K562 (cell line): Measurements from ENCODE around the gene DOK7. TPM values are rescaled to one million over a fixed set of nuclear protein-coding genes. Genes with fewer than 3 reads are reported as not detected.

Experiments
- ATAC-seq: fragments of 200-7000 bp; cut with Tn5 transposase; 3 replicates; pipeline ENCODE4 v1.9.1; 2020; ENCODE audit warnings: moderate library complexity
- BruUV-seq: library from RNA; stranded (reverse); fragments of 400-500 nt; replicated peaks from 2 replicates; lab custom pipeline; 2021; lab: Mats Ljungman, UMichigan
- CTCF ChIA-PET: fragments of 300-600 bp; formaldehyde crosslinking; extraction: SDS; loops from one replicate; lab custom pipeline; 2021; ENCODE audit warnings: low intra/inter-chr PET ratio; lab: Yijun Ruan, JAX
- POLR2A ChIA-PET: fragments of 300-600, 350-650 bp; sonication (Branson Sonifier 250); formaldehyde crosslinking; extraction: SDS; loops from one replicate; lab custom pipeline; 2021; ENCODE audit warnings: antibody characterized with exemption, inconsistent platforms; lab: Yijun Ruan, JAX
- DNase-seq, 4 experiments: peaks; one replicate each; pipeline versions ENCODE4 v3.0.0 to v3.0.0-alpha.2; 2011 to 2018; ENCODE audit warnings: low spot score in 3 of 4, mixed read lengths in 3 of 4; ENCODE audit errors: extremely low read depth in 1 of 4
- FAIRE-seq: peaks from 2 replicates; lab custom pipeline; 2011; peaks lifted over from hg19 to GRCh38; lab: Jason Lieb, UNC
- H2AFZ ChIP-seq: 2 replicates; pipeline ENCODE4 v1.6.0; 2011; ENCODE audit warnings: low read depth, low read length, control low read depth, inconsistent platforms
- H3K27ac ChIP-seq: fragments of 200-600 bp; 3 replicates; pipeline ENCODE4 v1.8.0; 2011; ENCODE audit warnings: low read depth, mild to moderate bottlenecking, control low read depth, inconsistent platforms, low read length, moderate library complexity, mixed read lengths; ENCODE audit errors: extremely low read depth
- H3K27me3 ChIP-seq, 2 experiments: fragments of 300-600 bp in 1 of 2; 2 replicates in 1 of 2; 3 replicates in 1 of 2; pipeline versions ENCODE4 v1.6.0 to v1.8.0; 2011; ENCODE audit warnings: inconsistent platforms in 2 of 2, low read length in 2 of 2, mild to moderate bottlenecking in 1 of 2, mixed read lengths in 1 of 2, moderate library complexity in 1 of 2; ENCODE audit not compliant: control insufficient read depth in 2 of 2, insufficient read depth in 2 of 2
- H3K36me3 ChIP-seq: fragments of 300-600 bp; 3 replicates; pipeline ENCODE4 v1.8.0; 2011; ENCODE audit warnings: mild to moderate bottlenecking, low read length, inconsistent platforms; ENCODE audit not compliant: control insufficient read depth, insufficient read depth
- H3K4me1 ChIP-seq, 2 experiments: fragments of 200-600 bp in 1 of 2; replicated peaks in 1 of 2; 2 replicates in 1 of 2; 3 replicates in 1 of 2; pipeline versions ENCODE4 v1.5.1 to v1.8.0; 2011; ENCODE audit warnings: inconsistent platforms in 2 of 2, low read length in 2 of 2, mild to moderate bottlenecking in 1 of 2, mixed read lengths in 1 of 2, moderate library complexity in 1 of 2; ENCODE audit not compliant: control insufficient read depth in 2 of 2, insufficient read depth in 2 of 2
- H3K4me2 ChIP-seq: 2 replicates; pipeline ENCODE4 v1.6.1; 2011; ENCODE audit warnings: low read length, control low read depth, inconsistent platforms, mixed read lengths; ENCODE audit not compliant: insufficient read depth
- H3K4me3 ChIP-seq: fragments of 200-600 bp; sonication (generic), shearing (Covaris generic); 2 replicates; pipeline ENCODE4 v1.5.1; 2016; ENCODE audit warnings: control low read depth, inconsistent platforms
- H3K79me2 ChIP-seq: fragments of 200-600 bp; 3 replicates; pipeline ENCODE4 v1.8.0; 2011; ENCODE audit warnings: low read length, inconsistent platforms; ENCODE audit not compliant: control insufficient read depth, insufficient read depth
- H3K9ac ChIP-seq, 2 experiments: 2 replicates each; pipeline versions ENCODE4 v1.6.0 to v1.6.1; 2011; ENCODE audit warnings: low read depth in 2 of 2, low read length in 2 of 2, control low read depth in 1 of 2, inconsistent platforms in 1 of 2, mild to moderate bottlenecking in 1 of 2, mixed read lengths in 1 of 2; ENCODE audit not compliant: insufficient read depth in 1 of 2
- H3K9me1 ChIP-seq: one replicate; pipeline ENCODE4 v1.6.0; 2011; ENCODE audit warnings: inconsistent platforms, mild to moderate bottlenecking, low read length, moderate library complexity; ENCODE audit not compliant: control insufficient read depth, insufficient read depth
- H3K9me3 ChIP-seq: replicated peaks from 2 replicates; pipeline ENCODE4 v1.5.1; 2011; ENCODE audit warnings: low read depth, low read length, inconsistent platforms; ENCODE audit not compliant: control insufficient read depth, insufficient read depth
- H4K20me1 ChIP-seq: replicated peaks from 2 replicates; pipeline ENCODE4 v1.6.1; 2011; ENCODE audit warnings: low read length, inconsistent platforms, mixed read lengths; ENCODE audit not compliant: control insufficient read depth, insufficient read depth
- GABPB1 ChIP-seq: sonication (generic); formaldehyde crosslinking; IDR thresholded peaks from 2 replicates; pipeline ENCODE4 v1.8.0; 2022; ENCODE audit warnings: mild to moderate bottlenecking, missing genetic modification reagents
- JUND ChIP-seq, 2 experiments: IDR thresholded peaks; 2 replicates in 1 of 2; 3 replicates in 1 of 2; pipeline ENCODE4 v1.6.1; 2011; ENCODE audit warnings: borderline replicate concordance in 2 of 2, low read depth in 2 of 2, low read length in 2 of 2, improper control_type of control experiment in 1 of 2, missing biosample characterization in 1 of 2, missing genetic modification characterization in 1 of 2, missing genetic modification reagents in 1 of 2
- RCOR1 ChIP-seq, 2 experiments: IDR thresholded peaks; 2 replicates each; pipeline ENCODE4 v1.6.1; 2012; ENCODE audit warnings: low read depth in 2 of 2, low read length in 2 of 2, borderline replicate concordance in 1 of 2, improper control_type of control experiment in 1 of 2
- SIRT6 ChIP-seq: IDR thresholded peaks from one replicate; pipeline ENCODE4 v1.6.1; 2012; ENCODE audit warnings: low read depth, mild to moderate bottlenecking, control low read depth, inconsistent platforms, low read length, moderate library complexity
- TBP ChIP-seq: optimal IDR thresholded peaks from 2 replicates; pipeline ENCODE3; 2011; ENCODE audit warnings: low read depth, low read length, improper control_type of control experiment
- TFAM ChIP-seq: fragments of 250-450 bp; sonication (Bioruptor Pico); conservative IDR thresholded peaks from 2 replicates; pipeline ENCODE4 v1.5.0; 2021; ENCODE audit warnings: mild to moderate bottlenecking, moderate library complexity
- TOE1 ChIP-seq, 2 experiments: fragments of 450-650 bp in 1 of 2; sonication (generic) in 1 of 2; formaldehyde crosslinking in 1 of 2; IDR thresholded peaks; 2 replicates each; pipeline versions ENCODE4 v1.7.1 to v1.8.0; 2016 to 2022; ENCODE audit warnings: borderline replicate concordance in 2 of 2, mild to moderate bottlenecking in 2 of 2, antibody characterized with exemption in 1 of 2, inconsistent platforms in 1 of 2, low read depth in 1 of 2, missing genetic modification reagents in 1 of 2, moderate library complexity in 1 of 2
- ZBTB17 ChIP-seq: fragments of 450-650 bp; formaldehyde crosslinking; IDR thresholded peaks from 2 replicates; pipeline ENCODE4 v1.4.0; 2020; ENCODE audit warnings: mild to moderate bottlenecking
- ZEB2 ChIP-seq: fragments of 450-650 bp; IDR thresholded peaks from 2 replicates; pipeline ENCODE4 v1.6.1; 2016
- ZNF143 ChIP-seq: sonication (generic); formaldehyde crosslinking; IDR thresholded peaks from 2 replicates; pipeline ENCODE4 v1.9.0; 2022; ENCODE audit warnings: mild to moderate bottlenecking, missing genetic modification reagents
- WGBS: fragments of 100-300 bp; shearing (Covaris generic); methylation state at CpG from one replicate; pipeline ENCODE4 v1.1.6; 2016; ENCODE audit warnings: low coverage, mixed read lengths; ENCODE audit not compliant: insufficient coverage; ENCODE audit errors: missing lambda C conversion rate; 5-methylcytosine and 5-hydroxymethylcytosine counted together
- in situ Hi-C: fragments of 300-500 bp; cut with MboI; formaldehyde crosslinking; loops from 4 replicates; pipeline ENCODE4 v1.15.0; 2018; ENCODE audit warnings: inconsistent platforms, mixed read lengths
- intact Hi-C: fragments of 100-400 bp; cut with micrococcal nuclease; formaldehyde crosslinking; loops from 2 replicates; pipeline ENCODE4 v1.14.2; 2022
- polyA plus RNA-seq, 8 experiments: library from polyadenylated mRNA; depleted of rRNA in 4 of 8; stranded (reverse) in 5 of 8; unstranded in 3 of 8; fragments of >200 nt; fragmentation: Nextera tagmentation in 2 of 8; fragmentation: Illumina TruSeq in 1 of 8; extraction: Ambion mirVana in 2 of 8; extraction: Trizol in 1 of 8; gene quantifications; 2 replicates each; pipeline versions ENCODE4 v1.2.1 to v1.2.3, GENCODE V29; 2011 to 2014; ENCODE audit warnings: inconsistent platforms in 1 of 8, missing spikeins in 1 of 8
- total RNA-seq, 7 experiments: library from RNA; depleted of rRNA in 6 of 7; stranded (reverse); fragments of >200 nt in 6 of 7; fragmentation: Illumina TruSeq in 2 of 7; extraction: Trizol in 2 of 7; gene quantifications; 2 replicates each; pipeline versions ENCODE4 v1.2.1 to v1.2.3, GENCODE V29; 2011 to 2021; ENCODE audit warnings: low replicate concordance in 1 of 7
- TF ChIP-seq, protein P1 (sequence below): sonication (generic); formaldehyde crosslinking; IDR thresholded peaks from 2 replicates; pipeline ENCODE4 v1.8.0; 2023; ENCODE audit warnings: mild to moderate bottlenecking, missing genetic modification reagents
- TF ChIP-seq, protein P2 (sequence below), 2 experiments: fragments of 450-650 bp in 1 of 2; sonication (generic) in 1 of 2; formaldehyde crosslinking in 1 of 2; IDR thresholded peaks in 1 of 2; conservative IDR thresholded peaks in 1 of 2; 2 replicates each; pipeline versions ENCODE4 v1.6.1 to v1.8.1; 2016 to 2023; ENCODE audit warnings: mild to moderate bottlenecking in 2 of 2, moderate library complexity in 2 of 2, inconsistent platforms in 1 of 2, missing genetic modification reagents in 1 of 2
- TF ChIP-seq, protein P3 (sequence below): IDR thresholded peaks from 2 replicates; pipeline ENCODE4 v1.6.1; 2011; ENCODE audit not compliant: insufficient read length; ENCODE audit errors: extremely low read depth

The DOK7 gene
- total and polyA plus RNA-seq, 9 of the 15 experiments (the other 6 are each of a cell fraction or from before 2014, with no cell fraction given) = not detected

DNA sequence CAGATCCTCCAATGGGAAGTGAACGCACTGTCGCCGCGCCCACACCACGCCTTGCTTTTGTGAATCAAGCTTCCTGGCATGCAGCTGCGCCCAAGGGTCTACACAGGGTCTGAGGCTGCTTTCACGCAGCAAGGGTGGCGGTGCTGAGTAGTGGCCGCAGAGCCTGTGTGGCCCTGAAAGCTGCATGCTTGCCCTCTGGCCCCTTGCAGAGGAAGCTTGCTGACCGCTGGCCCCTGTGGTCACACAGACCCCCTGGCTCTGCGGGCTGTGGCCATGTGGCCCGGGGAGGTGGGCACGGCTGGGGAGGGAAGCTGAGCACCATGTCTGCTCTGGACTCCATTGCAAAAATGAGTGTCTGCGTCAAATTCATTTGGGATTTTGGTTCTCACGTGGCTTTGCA is 8.8 kb downstream of the DOK7 start:
- H2AFZ ChIP-seq = no peak overlapping the region
- 0 out of 2 replicates have a peak, but pooled peaks cover 5% of the 10 kb centered on the region for H4K20me1 ChIP-seq
- BruUV-seq = no TSS peak
- H3K4me2 ChIP-seq = no peak overlapping the region
- ChIA-PET POLR2A (no interaction called here), CTCF (no interaction called here)
- intact Hi-C loops = no loop called here
- no peak for ATAC-seq
- 8% methylated on average over 15 of the region's 15 CpGs for WGBS
- FAIRE-seq = no peak
- peaks cover 0 to 20% of the 10 kb centered on the region in 2 experiments; a peak in 2 of 5 replicates for H3K4me1 ChIP-seq
- no peak overlapping the region for H3K27ac ChIP-seq
- H3K9ac ChIP-seq = no peak overlapping the region
- H3K9me3 ChIP-seq = peaks cover 10% of the 10 kb centered on the region; the same call in 1 of the 2 replicates
- in situ Hi-C loops = no loop called here
- DNase-seq = no peak
- H3K4me3 ChIP-seq = no peak overlapping the region
- H3K9me1 ChIP-seq = no peaks in the 10 kb centered on the region
- no peaks in the 10 kb centered on the region for H3K36me3 ChIP-seq
- no peaks in the 10 kb centered on the region for H3K79me2 ChIP-seq
- peaks cover 19 to 60% of the 10 kb centered on the region in 2 experiments; a peak in 4 of 5 replicates for H3K27me3 ChIP-seq
- TF ChIP-seq, protein P1, sequence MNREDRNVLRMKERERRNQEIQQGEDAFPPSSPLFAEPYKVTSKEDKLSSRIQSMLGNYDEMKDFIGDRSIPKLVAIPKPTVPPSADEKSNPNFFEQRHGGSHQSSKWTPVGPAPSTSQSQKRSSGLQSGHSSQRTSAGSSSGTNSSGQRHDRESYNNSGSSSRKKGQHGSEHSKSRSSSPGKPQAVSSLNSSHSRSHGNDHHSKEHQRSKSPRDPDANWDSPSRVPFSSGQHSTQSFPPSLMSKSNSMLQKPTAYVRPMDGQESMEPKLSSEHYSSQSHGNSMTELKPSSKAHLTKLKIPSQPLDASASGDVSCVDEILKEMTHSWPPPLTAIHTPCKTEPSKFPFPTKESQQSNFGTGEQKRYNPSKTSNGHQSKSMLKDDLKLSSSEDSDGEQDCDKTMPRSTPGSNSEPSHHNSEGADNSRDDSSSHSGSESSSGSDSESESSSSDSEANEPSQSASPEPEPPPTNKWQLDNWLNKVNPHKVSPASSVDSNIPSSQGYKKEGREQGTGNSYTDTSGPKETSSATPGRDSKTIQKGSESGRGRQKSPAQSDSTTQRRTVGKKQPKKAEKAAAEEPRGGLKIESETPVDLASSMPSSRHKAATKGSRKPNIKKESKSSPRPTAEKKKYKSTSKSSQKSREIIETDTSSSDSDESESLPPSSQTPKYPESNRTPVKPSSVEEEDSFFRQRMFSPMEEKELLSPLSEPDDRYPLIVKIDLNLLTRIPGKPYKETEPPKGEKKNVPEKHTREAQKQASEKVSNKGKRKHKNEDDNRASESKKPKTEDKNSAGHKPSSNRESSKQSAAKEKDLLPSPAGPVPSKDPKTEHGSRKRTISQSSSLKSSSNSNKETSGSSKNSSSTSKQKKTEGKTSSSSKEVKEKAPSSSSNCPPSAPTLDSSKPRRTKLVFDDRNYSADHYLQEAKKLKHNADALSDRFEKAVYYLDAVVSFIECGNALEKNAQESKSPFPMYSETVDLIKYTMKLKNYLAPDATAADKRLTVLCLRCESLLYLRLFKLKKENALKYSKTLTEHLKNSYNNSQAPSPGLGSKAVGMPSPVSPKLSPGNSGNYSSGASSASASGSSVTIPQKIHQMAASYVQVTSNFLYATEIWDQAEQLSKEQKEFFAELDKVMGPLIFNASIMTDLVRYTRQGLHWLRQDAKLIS (CRISPR knock-in tag) = no peak
- TF ChIP-seq GABPB1 (CRISPR knock-in tag) = no peak
- no peak for TF ChIP-seq TFAM (CRISPR knock-in tag)
- TF ChIP-seq, protein P2, sequence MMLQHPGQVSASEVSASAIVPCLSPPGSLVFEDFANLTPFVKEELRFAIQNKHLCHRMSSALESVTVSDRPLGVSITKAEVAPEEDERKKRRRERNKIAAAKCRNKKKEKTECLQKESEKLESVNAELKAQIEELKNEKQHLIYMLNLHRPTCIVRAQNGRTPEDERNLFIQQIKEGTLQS (IDR thresholded peaks at IDR 0.05) = no peak
- TF ChIP-seq, protein P2 (CRISPR knock-in tag; conservative IDR thresholded peaks at IDR 0.05) = no peak
- no peak for TF ChIP-seq RCOR1 (IDR thresholded peaks at IDR 0.05; ENCODE audit: borderline replicate concordance in 1 of 2, low read depth in 2 of 2, low read length in 2 of 2)
- no peak for TF ChIP-seq JUND (IDR thresholded peaks at IDR 0.05; ENCODE audit: borderline replicate concordance, low read depth, low read length)
- TF ChIP-seq JUND (tag; IDR thresholded peaks at IDR 0.05; ENCODE audit: borderline replicate concordance, low read depth, low read length) = no peak
- no peak for TF ChIP-seq TBP
- no peak for TF ChIP-seq ZEB2
- TF ChIP-seq, protein P3, sequence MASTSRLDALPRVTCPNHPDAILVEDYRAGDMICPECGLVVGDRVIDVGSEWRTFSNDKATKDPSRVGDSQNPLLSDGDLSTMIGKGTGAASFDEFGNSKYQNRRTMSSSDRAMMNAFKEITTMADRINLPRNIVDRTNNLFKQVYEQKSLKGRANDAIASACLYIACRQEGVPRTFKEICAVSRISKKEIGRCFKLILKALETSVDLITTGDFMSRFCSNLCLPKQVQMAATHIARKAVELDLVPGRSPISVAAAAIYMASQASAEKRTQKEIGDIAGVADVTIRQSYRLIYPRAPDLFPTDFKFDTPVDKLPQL = no peak
- no peak for TF ChIP-seq ZBTB17
- TF ChIP-seq TOE1 (IDR thresholded peaks at IDR 0.05; ENCODE audit: borderline replicate concordance) = no peak
- no peak for TF ChIP-seq TOE1 (CRISPR knock-in tag; IDR thresholded peaks at IDR 0.05; ENCODE audit: borderline replicate concordance, low read depth)
- TF ChIP-seq ZNF143 (CRISPR knock-in tag) = no peak
- TF ChIP-seq SIRT6 = no peak
- TF ChIP-seq, all 486 proteins: peak for 0
